SK-N-SH (cell line): ENCODE data around the gene MYO1E. TPM values are rescaled to one million over a fixed set of nuclear protein-coding genes. Genes with fewer than 3 reads are reported as not detected.

Source experiments
- CTCF ChIA-PET: fragments of 300-600, 350-600 bp; formaldehyde crosslinking; extraction: SDS; loops from one replicate; lab custom pipeline; 2021; lab: Yijun Ruan, JAX
- POLR2A ChIA-PET: fragments of 350-600 bp; sonication (Branson Sonifier 250); formaldehyde crosslinking; extraction: SDS; loops from one replicate; lab custom pipeline; 2020; ENCODE audit warnings: antibody characterized with exemption, inconsistent platforms; lab: Yijun Ruan, JAX
- DNase-seq: peaks from one replicate; pipeline ENCODE4 v3.0.0; 2012
- H2AFZ ChIP-seq: fragments of 200-600 bp; sonication (generic); 2 replicates; pipeline ENCODE4 v1.8.1; 2016; ENCODE audit warnings: antibody characterized with exemption, mild to moderate bottlenecking, low read depth
- H3F3A ChIP-seq: fragments of 200-600 bp; sonication (generic); replicated peaks from 2 replicates; pipeline ENCODE3; 2016; ENCODE audit warnings: antibody characterized with exemption, mild to moderate bottlenecking; ENCODE audit not compliant: insufficient read depth
- H3K27ac ChIP-seq, 2 experiments: fragments of 200-500 bp in 1 of 2; fragments of 200-600 bp in 1 of 2; sonication (Bioruptor generic) in 1 of 2; sonication (generic), shearing (Covaris generic) in 1 of 2; 2 replicates each; pipeline versions ENCODE4 v1.5.1 to v1.6.1; 2014 to 2016; ENCODE audit warnings: low read depth in 2 of 2, inconsistent platforms in 1 of 2, low read length in 1 of 2, mild to moderate bottlenecking in 1 of 2, mixed read lengths in 1 of 2
- H3K27me3 ChIP-seq: fragments of 200-600 bp; sonication (generic), shearing (Covaris generic); 2 replicates; pipeline ENCODE4 v1.6.1; 2016; ENCODE audit warnings: mixed run types; ENCODE audit not compliant: insufficient read depth
- H3K36me3 ChIP-seq, 2 experiments: fragments of 200-500 bp in 1 of 2; fragments of 200-600 bp in 1 of 2; sonication (Bioruptor generic) in 1 of 2; sonication (generic) in 1 of 2; replicated peaks in 1 of 2; 2 replicates each; pipeline versions ENCODE3 to v1.5.1; 2014 to 2016; ENCODE audit warnings: low read length in 1 of 2, mild to moderate bottlenecking in 1 of 2; ENCODE audit not compliant: insufficient read depth in 2 of 2, control insufficient read depth in 1 of 2
- H3K4me1 ChIP-seq, 2 experiments: fragments of 200-500 bp in 1 of 2; fragments of 200-600 bp in 1 of 2; sonication (Bioruptor generic) in 1 of 2; sonication (generic), shearing (Covaris generic) in 1 of 2; 2 replicates each; pipeline versions ENCODE4 v1.5.1 to v1.6.1; 2014 to 2016; ENCODE audit warnings: low read depth in 1 of 2, low read length in 1 of 2, mixed run types in 1 of 2; ENCODE audit not compliant: insufficient read depth in 2 of 2, control insufficient read depth in 1 of 2
- H3K4me2 ChIP-seq: fragments of 200-600 bp; sonication (generic), shearing (Covaris generic); 2 replicates; pipeline ENCODE4 v1.6.1; 2017; ENCODE audit warnings: mixed run types
- H3K4me3 ChIP-seq, 2 experiments: fragments of 200-500 bp in 1 of 2; fragments of 200-600 bp in 1 of 2; sonication (Bioruptor generic) in 1 of 2; sonication (generic), shearing (Covaris generic) in 1 of 2; 2 replicates each; pipeline versions ENCODE4 v1.5.1 to v1.8.1; 2014 to 2016; ENCODE audit warnings: low read depth in 2 of 2, inconsistent platforms in 1 of 2, low read length in 1 of 2, mild to moderate bottlenecking in 1 of 2, mixed read lengths in 1 of 2, moderate library complexity in 1 of 2
- H3K79me2 ChIP-seq: fragments of 200-600 bp; sonication (generic); 2 replicates; pipeline ENCODE4 v1.8.1; 2017; ENCODE audit warnings: mild to moderate bottlenecking; ENCODE audit not compliant: insufficient read depth
- H3K9ac ChIP-seq: fragments of 200-600 bp; sonication (generic); 2 replicates; pipeline ENCODE4 v1.6.1; 2017; ENCODE audit warnings: mixed run types
- H3K9me2 ChIP-seq: fragments of 200-600 bp; sonication (generic); 2 replicates; pipeline ENCODE4 v1.6.1; 2017; ENCODE audit warnings: mixed run types
- H3K9me3 ChIP-seq: fragments of 200-600 bp; sonication (generic); 2 replicates; pipeline ENCODE4 v1.6.1; 2017; ENCODE audit warnings: mixed run types, mild to moderate bottlenecking, moderate library complexity
- H4K20me1 ChIP-seq: fragments of 200-600 bp; sonication (generic); 2 replicates; pipeline ENCODE4 v1.6.1; 2017; ENCODE audit warnings: mild to moderate bottlenecking, mixed run types; ENCODE audit not compliant: insufficient read depth
- CHD2 ChIP-seq: fragments of 150-350 bp; IDR thresholded peaks from 2 replicates; pipeline ENCODE4 v1.6.1; 2018; ENCODE audit warnings: low read length; ENCODE audit not compliant: partially characterized antibody
- EZH2phosphoT487 ChIP-seq: fragments of 200-600 bp; sonication (generic); IDR thresholded peaks from 2 replicates; pipeline ENCODE4 v1.6.1; 2017; ENCODE audit warnings: low read depth, mixed run types, mild to moderate bottlenecking, antibody characterized with exemption, moderate library complexity, borderline replicate concordance
- FOSL2 ChIP-seq: IDR thresholded peaks from 2 replicates; pipeline ENCODE4 v1.4.0; 2012; ENCODE audit warnings: low read depth, mild to moderate bottlenecking, moderate library complexity, borderline replicate concordance
- FOXJ3 ChIP-seq: sonication (generic); formaldehyde crosslinking; IDR thresholded peaks from 2 replicates; pipeline ENCODE4 v1.5.1; 2020; ENCODE audit warnings: mild to moderate bottlenecking, missing genetic modification reagents
- GATA2 ChIP-seq: sonication (generic); formaldehyde crosslinking; IDR thresholded peaks from 2 replicates; pipeline ENCODE4 v1.5.0; 2020; ENCODE audit warnings: mild to moderate bottlenecking, missing genetic modification reagents
- MAX ChIP-seq: IDR thresholded peaks from 2 replicates; pipeline ENCODE4 v1.4.0; 2012; ENCODE audit warnings: low read depth
- MEF2A ChIP-seq: IDR thresholded peaks from 2 replicates; pipeline ENCODE4 v1.4.0; 2012; ENCODE audit warnings: low read depth, borderline replicate concordance
- MXI1 ChIP-seq: IDR thresholded peaks from 2 replicates; pipeline ENCODE4 v1.6.1; 2012; ENCODE audit warnings: mild to moderate bottlenecking, low read depth, low read length, improper control_type of control experiment
- NFIC ChIP-seq: IDR thresholded peaks from 2 replicates; pipeline ENCODE4 v1.4.0; 2012; ENCODE audit warnings: borderline replicate concordance
- NRF1 ChIP-seq: IDR thresholded peaks from 2 replicates; pipeline ENCODE4 v1.6.1; 2012; ENCODE audit warnings: low read depth, mild to moderate bottlenecking, low read length
- RAD21 ChIP-seq: IDR thresholded peaks from 2 replicates; pipeline ENCODE4 v1.6.1; 2012; ENCODE audit warnings: mild to moderate bottlenecking, low read length
- RCOR1 ChIP-seq: fragments of 150-350 bp; IDR thresholded peaks from 2 replicates; pipeline ENCODE4 v1.6.1; 2017; ENCODE audit warnings: antibody characterized with exemption, low read length
- REST ChIP-seq: IDR thresholded peaks from 2 replicates; pipeline ENCODE4 v1.6.1; 2012; ENCODE audit warnings: mild to moderate bottlenecking, low read depth, low read length, moderate library complexity
- RXRA ChIP-seq: IDR thresholded peaks from 2 replicates; pipeline ENCODE4 v1.4.0; 2012; ENCODE audit warnings: low read depth, mild to moderate bottlenecking, borderline replicate concordance
- SIN3A ChIP-seq: IDR thresholded peaks from 2 replicates; pipeline ENCODE4 v1.6.1; 2012; ENCODE audit warnings: low read depth, mild to moderate bottlenecking, low read length, moderate library complexity, borderline replicate concordance
- SMC3 ChIP-seq: IDR thresholded peaks from 2 replicates; pipeline ENCODE4 v1.6.1; 2012; ENCODE audit warnings: low read depth, low read length, improper control_type of control experiment
- TAF1 ChIP-seq: IDR thresholded peaks from 2 replicates; pipeline ENCODE4 v1.6.1; 2012; ENCODE audit warnings: low read depth, mild to moderate bottlenecking, low read length, moderate library complexity, borderline replicate concordance
- YY1 ChIP-seq: IDR thresholded peaks from 2 replicates; pipeline ENCODE4 v1.4.0; 2012; ENCODE audit warnings: low read depth, mild to moderate bottlenecking
- WGBS: methylation state at CpG from one replicate; pipeline ENCODE4 v1.1.6; 2017; ENCODE audit warnings: low lambda C conversion rate; 5-methylcytosine and 5-hydroxymethylcytosine counted together
- polyA plus RNA-seq, 3 experiments: library from polyadenylated mRNA; depleted of rRNA; stranded (reverse); fragments of >200 nt; gene quantifications; 2 replicates each; pipeline ENCODE4 v1.2.3, GENCODE V29; 2012
- TF ChIP-seq, protein P1 (sequence below): IDR thresholded peaks from 2 replicates; pipeline ENCODE4 v1.4.0; 2012; ENCODE audit warnings: low read depth, borderline replicate concordance
- TF ChIP-seq, protein P2 (sequence below): IDR thresholded peaks from 2 replicates; pipeline ENCODE4; 2012

The MYO1E gene
- polyA plus RNA-seq, 1 of the 3 experiments (the other 2 are of a cell fraction) = 9.7 TPM

DNA sequence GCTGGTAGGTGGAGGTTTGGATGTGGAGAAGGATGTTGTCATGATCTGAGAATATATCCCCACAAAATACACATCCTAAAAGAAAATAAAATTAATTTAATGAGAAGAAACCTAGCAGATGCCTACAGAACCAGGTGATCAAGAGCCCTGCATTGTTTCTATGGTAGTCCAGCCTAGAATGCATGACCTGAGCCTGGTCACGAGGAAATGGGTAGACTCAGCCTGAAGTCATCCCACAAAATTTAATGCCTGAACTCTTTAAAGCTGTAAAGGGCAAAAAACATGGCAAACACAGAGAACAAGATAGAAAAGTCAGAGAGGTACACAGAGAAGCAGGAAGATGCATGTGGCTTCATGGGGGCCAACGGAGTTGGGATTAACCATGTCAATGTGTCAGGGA, 130.0 kb downstream of the MYO1E start:
- no peak for DNase-seq
- ChIA-PET POLR2A (no interaction called here), CTCF (interaction anchor here (1.0 kb wide), 1 partner anchor 81 kb away, joined by 4 read pairs; no protein-coding TSS in a partner anchor)
- no peaks in the 10 kb centered on the region for H3K4me1 ChIP-seq
- no peaks in the 10 kb centered on the region for H3K27me3 ChIP-seq
- peaks cover 0 to 6% of the 10 kb centered on the region in 2 experiments for H3K36me3 ChIP-seq
- H3K9me2 ChIP-seq = no peaks in the 10 kb centered on the region
- H3K4me3 ChIP-seq = no peak overlapping the region
- H3K9ac ChIP-seq = no peak overlapping the region
- H3K9me3 ChIP-seq = no peaks in the 10 kb centered on the region
- TF ChIP-seq, protein P1, sequence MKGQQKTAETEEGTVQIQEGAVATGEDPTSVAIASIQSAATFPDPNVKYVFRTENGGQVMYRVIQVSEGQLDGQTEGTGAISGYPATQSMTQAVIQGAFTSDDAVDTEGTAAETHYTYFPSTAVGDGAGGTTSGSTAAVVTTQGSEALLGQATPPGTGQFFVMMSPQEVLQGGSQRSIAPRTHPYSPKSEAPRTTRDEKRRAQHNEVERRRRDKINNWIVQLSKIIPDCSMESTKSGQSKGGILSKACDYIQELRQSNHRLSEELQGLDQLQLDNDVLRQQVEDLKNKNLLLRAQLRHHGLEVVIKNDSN = no peak
- TF ChIP-seq YY1 = no peak
- TF ChIP-seq RCOR1 = no peak
- no peak for TF ChIP-seq MEF2A
- no peak for TF ChIP-seq RXRA
- no peak for TF ChIP-seq REST
- TF ChIP-seq EZH2phosphoT487 = no peak
- no peak for TF ChIP-seq TAF1
- TF ChIP-seq, all 33 proteins: peak for 0
- Histone ChIP-seq H3K4me2 (no peak overlapping the region), H2AFZ (no peak overlapping the region), H4K20me1 (no peaks in the 10 kb centered on the region), H3F3A (no peaks in the 10 kb centered on the region), H3K79me2 (no peaks in the 10 kb centered on the region), H3K27ac (no peak overlapping the region)
- 83% methylated on average over 2 of the region's 2 CpGs for WGBS

DNA sequence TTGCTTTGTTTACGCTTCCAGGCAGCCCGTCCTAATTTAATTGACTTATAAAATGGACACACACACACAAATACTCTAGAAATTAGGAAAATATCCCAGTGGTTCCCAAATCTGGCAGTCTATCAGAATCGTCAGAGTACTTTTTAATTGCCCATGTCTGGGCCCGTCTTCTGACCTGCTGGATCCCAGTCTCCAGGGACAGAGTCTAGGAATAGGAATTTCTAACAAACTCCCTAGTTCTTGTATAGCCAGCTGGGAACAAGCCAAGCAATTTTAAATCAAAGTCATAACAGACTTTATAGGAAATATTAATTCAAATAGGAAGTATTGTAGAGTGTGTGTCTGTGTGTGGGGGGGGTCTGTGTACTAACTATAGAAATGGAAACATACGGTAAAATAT, 132.6 kb downstream of the MYO1E start:
- H3K27ac ChIP-seq = no peak overlapping the region
- DNase-seq = no peak
- no peak overlapping the region for H3K4me2 ChIP-seq
- no peaks in the 10 kb centered on the region for H3K27me3 ChIP-seq
- H3K9me3 ChIP-seq = no peaks in the 10 kb centered on the region
- H3K9ac ChIP-seq = no peak overlapping the region
- H3K4me3 ChIP-seq = no peak overlapping the region
- H4K20me1 ChIP-seq = no peaks in the 10 kb centered on the region
- TF ChIP-seq NRF1 = no peak
- no peak for TF ChIP-seq RXRA
- no peak for TF ChIP-seq FOXJ3 (CRISPR knock-in tag)
- TF ChIP-seq RCOR1 = no peak
- TF ChIP-seq, protein P2, sequence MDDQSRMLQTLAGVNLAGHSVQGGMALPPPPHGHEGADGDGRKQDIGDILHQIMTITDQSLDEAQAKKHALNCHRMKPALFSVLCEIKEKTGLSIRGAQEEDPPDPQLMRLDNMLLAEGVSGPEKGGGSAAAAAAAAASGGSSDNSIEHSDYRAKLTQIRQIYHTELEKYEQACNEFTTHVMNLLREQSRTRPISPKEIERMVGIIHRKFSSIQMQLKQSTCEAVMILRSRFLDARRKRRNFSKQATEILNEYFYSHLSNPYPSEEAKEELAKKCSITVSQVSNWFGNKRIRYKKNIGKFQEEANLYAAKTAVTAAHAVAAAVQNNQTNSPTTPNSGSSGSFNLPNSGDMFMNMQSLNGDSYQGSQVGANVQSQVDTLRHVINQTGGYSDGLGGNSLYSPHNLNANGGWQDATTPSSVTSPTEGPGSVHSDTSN = no peak
- no peak for TF ChIP-seq MEF2A
- no peak for TF ChIP-seq SMC3
- TF ChIP-seq FOSL2 = no peak
- no peak for TF ChIP-seq MXI1
- TF ChIP-seq CHD2 = no peak
- no peak for TF ChIP-seq GATA2 (CRISPR knock-in tag)
- no peak for TF ChIP-seq RAD21
- TF ChIP-seq MAX = no peak
- TF ChIP-seq SIN3A = no peak
- TF ChIP-seq NFIC = no peak
- H3F3A ChIP-seq = peaks cover 6% of the 10 kb centered on the region
- H2AFZ ChIP-seq = no peak overlapping the region
- CTCF ChIA-PET = no interaction called here
- no peaks in the 10 kb centered on the region for H3K79me2 ChIP-seq
- H3K4me1 ChIP-seq = no peaks in the 10 kb centered on the region
- peaks cover 0 to 3% of the 10 kb centered on the region in 2 experiments for H3K36me3 ChIP-seq
- H3K9me2 ChIP-seq = no peaks in the 10 kb centered on the region
- 91% methylated on average over 5 of the region's 5 CpGs for WGBS
- POLR2A ChIA-PET = no interaction called here
